ENCODE data around the gene ENDOD1.
A peak's percentile ranks its signal among the peaks of the same experiment; 100 is the strongest.
"Not testable (repeated sequence)": the region's sequence is repeated elsewhere in the genome, so short reads cannot be mapped to it uniquely, and the experiment has no call there.

ENDOD1 gene, protein sequence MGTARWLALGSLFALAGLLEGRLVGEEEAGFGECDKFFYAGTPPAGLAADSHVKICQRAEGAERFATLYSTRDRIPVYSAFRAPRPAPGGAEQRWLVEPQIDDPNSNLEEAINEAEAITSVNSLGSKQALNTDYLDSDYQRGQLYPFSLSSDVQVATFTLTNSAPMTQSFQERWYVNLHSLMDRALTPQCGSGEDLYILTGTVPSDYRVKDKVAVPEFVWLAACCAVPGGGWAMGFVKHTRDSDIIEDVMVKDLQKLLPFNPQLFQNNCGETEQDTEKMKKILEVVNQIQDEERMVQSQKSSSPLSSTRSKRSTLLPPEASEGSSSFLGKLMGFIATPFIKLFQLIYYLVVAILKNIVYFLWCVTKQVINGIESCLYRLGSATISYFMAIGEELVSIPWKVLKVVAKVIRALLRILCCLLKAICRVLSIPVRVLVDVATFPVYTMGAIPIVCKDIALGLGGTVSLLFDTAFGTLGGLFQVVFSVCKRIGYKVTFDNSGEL

DNA sequence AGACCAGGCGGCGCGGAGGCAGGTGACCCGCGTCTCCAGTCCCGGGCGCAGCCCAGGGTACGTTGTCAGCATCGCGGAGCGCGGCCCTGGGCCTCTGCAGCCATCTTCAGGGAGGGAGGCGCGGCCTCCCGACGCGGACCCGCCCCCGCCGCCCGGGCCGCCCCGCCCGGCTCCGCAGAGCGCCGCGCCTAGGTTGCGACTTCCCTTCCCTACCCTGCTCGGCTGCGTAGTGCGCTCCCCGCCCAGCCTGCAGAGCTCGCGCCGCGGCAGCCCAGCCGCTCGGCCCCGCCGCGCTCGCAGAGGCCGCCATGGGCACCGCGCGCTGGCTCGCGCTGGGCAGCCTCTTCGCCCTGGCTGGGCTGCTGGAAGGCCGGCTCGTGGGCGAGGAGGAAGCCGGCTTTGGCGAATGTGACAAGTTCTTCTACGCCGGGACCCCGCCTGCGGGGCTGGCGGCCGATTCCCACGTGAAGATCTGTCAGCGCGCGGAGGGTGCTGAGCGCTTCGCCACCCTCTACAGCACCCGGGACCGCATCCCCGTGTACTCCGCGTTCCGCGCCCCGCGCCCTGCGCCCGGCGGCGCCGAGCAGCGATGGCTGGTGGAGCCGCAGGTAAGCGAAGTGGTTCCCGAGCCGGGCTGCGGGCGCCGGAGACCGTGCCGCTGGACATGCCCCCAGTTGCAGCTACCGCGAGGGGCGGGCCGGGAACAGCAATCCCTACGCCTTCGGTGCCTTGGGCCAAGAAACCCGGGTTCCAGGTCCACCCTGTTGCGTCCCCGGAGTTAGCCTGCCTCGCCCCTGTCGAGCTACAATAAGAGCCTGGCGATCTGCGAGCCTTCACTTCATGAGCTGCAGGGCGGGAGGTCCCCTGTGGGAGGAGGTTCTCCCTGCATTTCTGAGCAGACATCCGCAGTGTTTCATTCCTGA lies at the start of gene ENDOD1:
ENDOD1 (plus strand) TSS at position 227 of the 923 bp plus-strand sequence; CDS start at position 309, 82 bp downstream.
- DNase-seq (ENCODE audit: low read depth): peak; percentile 72

GRCh38 chr11:95042239-95042638 lies 47.4 kb upstream of the ENDOD1 start:
- no peak for DNase-seq (ENCODE audit: low read depth)

GRCh38 chr11:95042906-95043305 lies 46.7 kb upstream of the ENDOD1 start:
- DNase-seq (ENCODE audit: low read depth): no peak

DNA sequence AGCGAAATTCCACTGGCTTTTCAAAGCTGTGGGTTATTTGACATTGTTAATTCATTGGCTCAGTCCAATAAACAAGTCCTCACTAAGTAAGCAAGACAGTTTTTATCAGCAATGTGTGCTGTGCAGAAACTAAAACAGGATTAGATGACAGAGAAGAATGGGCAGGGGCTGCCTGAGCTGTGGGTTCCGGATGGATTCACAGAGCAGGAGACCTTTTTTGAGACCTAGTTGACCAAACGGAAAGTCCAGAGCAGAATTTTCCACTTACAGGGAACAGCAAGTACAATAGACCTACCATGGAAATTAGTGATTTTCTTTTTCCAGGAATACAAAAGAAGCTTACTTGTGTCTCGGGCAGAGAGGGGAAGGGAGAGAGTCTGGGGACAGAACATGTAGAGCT lies 45.6 kb upstream of the ENDOD1 start:
- no peak for DNase-seq (ENCODE audit: low read depth)

GRCh38 chr11:95045812-95046211 lies 43.8 kb upstream of the ENDOD1 start:
- DNase-seq (ENCODE audit: low read depth): no peak

- not testable (repeated sequence) for DNase-seq (ENCODE audit: low read depth)
These were observed 40.5 kb upstream of the ENDOD1 start, which contains the start of gene KDM4F for GRCh38 chr11:95049122-95049521. TSS of gene KDM4F (plus strand) at chr11:95049422.

DNA sequence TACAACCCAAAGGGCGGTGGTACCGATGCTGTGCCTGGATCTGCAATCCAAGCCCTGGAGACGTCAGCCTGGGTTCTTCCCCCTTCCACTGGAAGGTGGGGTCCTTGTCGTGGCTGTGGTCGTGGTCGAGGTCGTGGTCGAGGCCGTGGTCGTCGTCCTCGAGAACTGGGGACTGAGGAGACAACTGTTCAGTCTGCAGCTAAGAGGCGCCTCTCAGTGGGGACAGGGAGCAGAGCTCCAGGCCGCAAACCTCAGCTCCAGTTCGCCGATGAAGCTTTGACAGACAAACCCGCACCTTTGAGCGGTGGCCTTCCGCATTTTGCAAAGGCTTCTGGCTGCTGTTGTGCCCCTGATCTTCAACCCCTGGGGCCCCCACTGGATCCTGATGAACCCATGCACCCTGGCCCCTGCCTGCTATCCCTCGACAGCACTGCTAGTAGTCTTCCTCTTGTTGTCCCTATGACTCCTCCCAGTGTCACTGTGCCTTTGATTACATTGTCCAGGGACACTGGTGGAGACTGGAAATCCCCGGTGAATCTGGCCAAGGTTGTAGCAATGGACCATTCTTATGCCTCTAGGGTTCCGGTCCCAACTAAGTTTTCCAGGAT lies 38.9 kb upstream of the ENDOD1 start:
- DNase-seq (ENCODE audit: low read depth): no peak

- DNase-seq (ENCODE audit: low read depth): no peak
These were observed 35.3 kb upstream of the ENDOD1 start for GRCh38 chr11:95054356-95054755.

GRCh38 chr11:95055283-95055897 lies 34.3 kb upstream of the ENDOD1 start:
- DNase-seq (ENCODE audit: low read depth): no peak

DNA sequence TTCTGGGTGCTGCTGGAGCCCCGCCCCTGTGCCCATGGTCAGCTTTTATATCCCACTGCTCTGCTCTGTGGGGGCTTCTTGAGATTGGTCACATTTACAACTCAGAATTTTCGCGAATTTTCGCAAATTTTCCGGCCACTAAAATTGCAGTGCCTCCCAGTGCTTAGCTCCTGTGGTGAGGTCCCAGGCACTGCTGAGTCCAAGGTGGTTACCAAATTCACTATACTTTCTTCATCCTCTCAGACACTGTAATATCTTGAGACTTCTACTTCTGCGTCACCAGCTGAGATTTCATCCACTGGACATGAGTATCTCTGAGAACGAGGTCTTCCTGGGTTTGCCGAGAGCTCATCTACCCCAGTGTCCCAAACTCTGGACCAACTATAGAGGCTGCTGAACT lies 31.7 kb upstream of the ENDOD1 start:
- DNase-seq (ENCODE audit: low read depth): no peak

- DNase-seq (ENCODE audit: low read depth): no peak
These were observed 31.0 kb upstream of the ENDOD1 start for GRCh38 chr11:95058621-95059020.

GRCh38 chr11:95059046-95059445 lies 30.6 kb upstream of the ENDOD1 start:
- DNase-seq (ENCODE audit: low read depth): no peak

DNA sequence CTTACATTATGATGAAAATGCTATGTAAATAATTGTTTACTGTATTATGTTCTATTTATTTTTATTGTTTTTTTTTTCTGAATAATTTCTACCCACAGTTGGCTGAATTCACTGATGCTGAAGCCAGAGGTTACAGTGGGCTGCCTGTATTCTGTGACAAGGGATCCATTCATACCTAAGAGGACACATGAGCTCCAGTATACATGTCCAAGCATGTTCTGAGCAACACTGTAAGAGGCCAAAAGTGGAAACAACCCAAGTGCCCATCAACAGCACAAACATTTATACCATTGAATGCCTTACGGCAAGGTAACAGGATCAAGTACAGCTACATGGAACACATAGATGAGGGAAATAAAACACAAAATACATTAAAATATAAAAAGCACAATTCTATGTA lies 24.3 kb upstream of the ENDOD1 start:
- DNase-seq (ENCODE audit: low read depth): no peak

DNA sequence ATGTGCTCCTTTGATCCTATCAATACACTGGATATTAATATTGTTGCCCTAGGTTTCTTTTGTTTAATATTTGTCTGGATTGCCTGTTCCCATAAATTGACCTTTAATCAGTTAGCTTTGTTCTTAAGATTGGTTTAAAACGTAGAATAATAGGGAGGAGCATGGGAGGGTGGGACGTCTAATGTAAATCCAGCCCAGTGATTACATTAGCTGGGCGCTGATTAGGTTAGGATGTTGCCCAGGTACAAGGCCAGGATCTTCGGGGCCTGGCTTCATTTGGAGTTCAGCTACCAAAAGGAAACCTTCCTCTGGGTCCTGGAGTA lies 23.0 kb upstream of the ENDOD1 start, which contains the start of gene SRSF8:
SRSF8 (plus strand) TSS at position 204 of the 323 bp plus-strand sequence. CDS start 308 bp downstream, outside the sequence.
- no peak for DNase-seq (ENCODE audit: low read depth)

- DNase-seq (ENCODE audit: low read depth): peak; percentile 52
These were observed 22.4 kb upstream of the ENDOD1 start for GRCh38 chr11:95067039-95067840.

DNA sequence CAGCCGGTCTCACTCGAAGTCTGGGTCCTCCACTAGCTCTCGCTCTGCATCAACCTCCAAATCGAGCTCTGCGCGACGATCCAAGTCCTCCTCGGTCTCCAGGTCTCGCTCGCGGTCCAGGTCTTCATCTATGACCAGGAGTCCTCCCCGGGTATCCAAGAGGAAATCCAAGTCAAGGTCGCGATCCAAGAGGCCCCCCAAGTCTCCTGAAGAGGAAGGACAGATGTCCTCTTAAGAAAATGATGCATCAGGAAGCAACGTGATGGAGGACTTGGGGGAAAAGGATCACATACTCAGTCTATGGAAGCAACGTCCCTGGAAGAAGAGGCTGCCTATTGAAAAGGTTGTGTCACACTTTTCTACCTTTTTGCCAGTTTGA lies 21.8 kb upstream of the ENDOD1 start:
- DNase-seq (ENCODE audit: low read depth): no peak

DNA sequence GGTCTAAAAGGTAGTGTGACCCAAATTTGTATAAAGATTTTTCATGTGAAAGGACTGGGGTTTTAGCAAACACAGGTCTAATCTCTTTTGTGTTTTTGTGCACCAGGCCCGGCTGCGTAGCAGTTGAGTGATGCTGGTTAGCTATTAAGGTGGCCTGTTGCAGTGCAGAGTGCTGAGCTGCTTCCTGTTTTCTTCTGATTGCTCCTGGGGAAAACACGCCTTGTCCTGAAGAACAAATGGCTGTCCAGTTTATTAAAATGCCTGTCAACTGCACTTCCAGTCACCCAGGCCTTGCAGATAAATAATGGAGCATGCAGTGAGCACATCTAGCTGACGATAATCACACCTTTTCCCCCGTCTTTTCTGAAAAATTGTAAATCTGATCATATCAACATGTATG lies 21.1 kb upstream of the ENDOD1 start:
- peak; percentile 44 for DNase-seq (ENCODE audit: low read depth)

- no peak for DNase-seq (ENCODE audit: low read depth)
These were observed 19.2 kb upstream of the ENDOD1 start for GRCh38 chr11:95070471-95070870.

- DNase-seq (ENCODE audit: low read depth): no peak
These were observed 16.7 kb upstream of the ENDOD1 start for GRCh38 chr11:95072948-95073347.

- DNase-seq (ENCODE audit: low read depth): no peak
These were observed 14.7 kb upstream of the ENDOD1 start for GRCh38 chr11:95074792-95075563.

All from activated gamma-delta T cell treated with anti-CD3 and anti-CD28 coated beads, Interleukin-2, amount 50 U/mL, for 16 hours (primary cell).